GM23248 (cell line): ENCODE measurements around the gene ATG5. TPM values are rescaled to one million over a fixed set of nuclear protein-coding genes. Genes with fewer than 3 reads are reported as not detected.
"Not testable (repeated sequence)": the region's sequence is repeated elsewhere in the genome, so short reads cannot be mapped to it uniquely, and the experiment has no call there.

Experiments
- DNase-seq: peaks from one replicate; pipeline ENCODE4 v3.0.0-alpha.2; 2015
- H2AFZ ChIP-seq: fragments of 200-600 bp; sonication (generic); 2 replicates; pipeline ENCODE4 v1.6.1; 2016; ENCODE audit warnings: antibody characterized with exemption
- H3F3A ChIP-seq: fragments of 200-600 bp; sonication (generic); 2 replicates; pipeline ENCODE4 v1.6.1; 2016; ENCODE audit warnings: mild to moderate bottlenecking, antibody characterized with exemption, mixed run types; ENCODE audit not compliant: insufficient read depth
- H3K27ac ChIP-seq: fragments of 200-600 bp; sonication (generic); 2 replicates; pipeline ENCODE4 v1.5.1; 2016; ENCODE audit warnings: mild to moderate bottlenecking
- H3K27me3 ChIP-seq: fragments of 200-600 bp; sonication (generic); replicated peaks from 2 replicates; pipeline ENCODE4 v1.6.1; 2016; ENCODE audit warnings: mild to moderate bottlenecking; ENCODE audit not compliant: insufficient read depth
- H3K36me3 ChIP-seq: fragments of 200-600 bp; sonication (generic); 2 replicates; pipeline ENCODE4 v1.6.1; 2016; ENCODE audit warnings: low read depth, mild to moderate bottlenecking
- H3K4me1 ChIP-seq: fragments of 200-600 bp; sonication (generic); 2 replicates; pipeline ENCODE4 v1.6.1; 2016; ENCODE audit warnings: mild to moderate bottlenecking; ENCODE audit not compliant: insufficient read depth
- H3K4me2 ChIP-seq: fragments of 200-600 bp; sonication (generic); one replicate; pipeline ENCODE4 v1.6.1; 2016; ENCODE audit warnings: mild to moderate bottlenecking; ENCODE audit not compliant: unreplicated experiment
- H3K4me3 ChIP-seq: fragments of 200-600 bp; sonication (generic); 2 replicates; pipeline ENCODE4 v1.5.1; 2016; ENCODE audit warnings: mild to moderate bottlenecking
- H3K79me2 ChIP-seq: fragments of 200-600 bp; sonication (generic); 2 replicates; pipeline ENCODE4 v1.6.1; 2016; ENCODE audit warnings: mild to moderate bottlenecking; ENCODE audit not compliant: insufficient read depth
- H3K9ac ChIP-seq: fragments of 200-600 bp; sonication (generic); 2 replicates; pipeline ENCODE4 v1.6.1; 2016; ENCODE audit warnings: mild to moderate bottlenecking
- H3K9me2 ChIP-seq: fragments of 200-600 bp; sonication (generic); 2 replicates; pipeline ENCODE4 v1.6.1; 2016; ENCODE audit warnings: mixed run types, mild to moderate bottlenecking, moderate library complexity; ENCODE audit not compliant: insufficient read depth
- H3K9me3 ChIP-seq: fragments of 200-600 bp; sonication (generic); one replicate; pipeline ENCODE4 v1.6.1; 2017; ENCODE audit warnings: low read depth
- H4K20me1 ChIP-seq: fragments of 200-600 bp; sonication (generic); 2 replicates; pipeline ENCODE4 v1.6.0; 2016; ENCODE audit not compliant: insufficient read depth
- EZH2 ChIP-seq: fragments of 200-600 bp; sonication (generic); IDR thresholded peaks from 2 replicates; pipeline ENCODE4 v1.6.1; 2018; ENCODE audit warnings: antibody characterized with exemption, mild to moderate bottlenecking; ENCODE audit not compliant: insufficient read depth, poor library complexity, severe bottlenecking
- EZH2phosphoT487 ChIP-seq: fragments of 200-600 bp; sonication (generic); IDR thresholded peaks from 2 replicates; pipeline ENCODE4 v1.6.1; 2018; ENCODE audit warnings: antibody characterized with exemption, moderate library complexity, mild to moderate bottlenecking, low read depth; ENCODE audit not compliant: insufficient read depth
- WGBS, 2 experiments: methylation state at CpG; one replicate each; pipeline ENCODE4 v1.1.6; 2015 to 2017; ENCODE audit warnings: low lambda C conversion rate in 2 of 2, low coverage in 1 of 2; ENCODE audit errors: missing lambda C conversion rate in 2 of 2; 5-methylcytosine and 5-hydroxymethylcytosine counted together
- in situ Hi-C: fragments of 300-500 bp; cut with MboI; formaldehyde crosslinking; loops from 2 replicates; pipeline ENCODE4 v1.15.0; 2020
- polyA plus RNA-seq: library from polyadenylated mRNA; unstranded; fragments of >200 nt; fragmentation: Nextera tagmentation; extraction: Ambion mirVana; gene quantifications from 2 replicates; pipeline ENCODE4 v1.2.1, GENCODE V29; 2016
- total RNA-seq: library from RNA; depleted of rRNA; stranded (reverse); fragments of >200 nt; shearing (Covaris generic); gene quantifications from 2 replicates; pipeline ENCODE4 v1.2.3, GENCODE V29; 2014

ATG5 gene
- total and polyA plus RNA-seq, 2 experiments from 2014 or later = 39.4 to 44.2 TPM

DNA sequence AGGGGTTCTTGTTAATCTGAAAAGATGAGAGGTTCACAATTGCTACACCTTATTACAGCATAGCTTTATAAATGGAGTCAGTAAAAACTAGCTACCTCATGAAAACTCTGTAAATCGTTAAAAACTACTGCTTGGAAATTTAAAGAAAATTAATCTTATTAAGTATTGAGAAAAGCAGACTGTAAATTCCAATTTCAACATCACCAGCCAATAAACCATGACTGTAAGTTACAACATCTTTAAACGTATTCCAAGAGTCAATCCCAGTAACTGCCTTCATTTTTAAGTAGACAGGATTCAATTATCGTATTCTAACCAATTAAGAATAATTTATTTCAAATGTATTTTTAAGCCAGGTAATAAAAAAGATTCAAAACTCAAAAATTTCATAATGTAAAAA lies 70.3 kb downstream of the ATG5 start:
- H3F3A ChIP-seq = peaks cover 61% of the 10 kb centered on the region
- H3K9me3 ChIP-seq = no peaks in the 10 kb centered on the region
- no peaks in the 10 kb centered on the region for H3K36me3 ChIP-seq
- no peaks in the 10 kb centered on the region for H4K20me1 ChIP-seq
- H3K27ac ChIP-seq = peak overlapping the region; percentile 83
- 30 to 31% methylated on average over 3 of the region's 3 CpGs for WGBS, 2 experiments
- H3K79me2 ChIP-seq = peaks cover 40% of the 10 kb centered on the region
- H2AFZ ChIP-seq = no peak overlapping the region
- H3K27me3 ChIP-seq = no peaks in the 10 kb centered on the region
- no peaks in the 10 kb centered on the region for H3K9me2 ChIP-seq
- peak; percentile 39 for DNase-seq
- no peak overlapping the region for H3K4me3 ChIP-seq
- in situ Hi-C loops = no loop called here
- no peak overlapping the region for H3K9ac ChIP-seq
- TF ChIP-seq EZH2phosphoT487 = no peak
- TF ChIP-seq EZH2 = no peak
- peaks cover 66% of the 10 kb centered on the region for H3K4me1 ChIP-seq
- peak overlapping the region; percentile 79 for H3K4me2 ChIP-seq

DNA sequence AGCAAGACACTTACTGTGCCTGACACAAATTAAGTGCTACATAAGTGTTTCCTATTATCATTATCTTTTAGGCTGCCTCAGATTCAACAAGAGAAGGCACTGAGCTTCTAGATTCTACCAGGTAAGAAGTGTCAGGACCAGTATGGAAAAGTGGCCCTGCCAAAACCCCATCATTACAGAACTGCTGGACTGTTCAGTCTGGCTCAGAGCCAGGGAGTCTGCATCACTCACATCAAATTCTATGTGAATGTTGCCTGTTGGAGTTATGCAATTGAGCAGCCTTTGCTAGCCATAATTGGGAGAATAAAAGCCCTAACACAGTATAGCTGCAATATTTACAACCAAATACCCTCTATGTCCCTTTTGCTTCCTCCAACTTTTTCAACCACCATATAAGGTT lies 70.9 kb downstream of the ATG5 start:
- no peak overlapping the region for H3K9ac ChIP-seq
- H4K20me1 ChIP-seq = no peaks in the 10 kb centered on the region
- peak; percentile 78 for DNase-seq

DNA sequence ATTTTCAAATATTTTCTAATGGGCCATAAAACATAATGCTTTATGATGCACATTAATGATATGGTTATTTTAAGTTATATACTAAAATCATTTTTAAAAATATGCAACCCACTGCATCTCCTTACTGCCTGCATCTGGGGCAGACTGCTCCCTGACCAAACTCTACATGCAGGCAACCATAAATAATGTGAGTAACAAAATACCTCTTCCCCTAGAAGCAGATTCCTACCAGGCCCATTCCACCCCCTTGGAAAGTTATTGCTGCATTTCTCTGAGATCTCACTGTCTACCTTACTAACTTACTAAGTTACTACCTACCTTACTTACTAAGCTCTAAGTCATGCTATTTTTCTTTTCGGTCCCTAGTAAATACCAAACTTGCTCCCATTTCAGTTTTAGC lies 71.8 kb downstream of the ATG5 start:
- Histone ChIP-seq H3K4me3 (peak overlapping the region; percentile 48), H3K27ac (peak overlapping the region; percentile 83), H3K79me2 (peaks cover 35% of the 10 kb centered on the region), H4K20me1 (no peaks in the 10 kb centered on the region), H2AFZ (no peak overlapping the region), H3K27me3 (no peaks in the 10 kb centered on the region), H3F3A (peaks cover 61% of the 10 kb centered on the region), H3K9me2 (no peaks in the 10 kb centered on the region), H3K4me1 (peaks cover 66% of the 10 kb centered on the region), H3K9ac (peak overlapping the region; percentile 50), H3K4me2 (peak overlapping the region; percentile 79), H3K9me3 (no peaks in the 10 kb centered on the region), H3K36me3 (no peaks in the 10 kb centered on the region)
- WGBS, 2 experiments = 10 to 24% methylated on average over 1 of the region's 1 CpG
- TF ChIP-seq EZH2phosphoT487 (no peak), EZH2 (no peak)
- peak; percentile 72 for DNase-seq
- in situ Hi-C loops = no loop called here

More for the DNA sequence above, 70.9 kb downstream of the ATG5 start:
- Histone ChIP-seq H3K9me3 (no peaks in the 10 kb centered on the region), H3F3A (peaks cover 61% of the 10 kb centered on the region), H3K4me3 (no peak overlapping the region), H3K4me2 (peak overlapping the region; percentile 79), H3K4me1 (peaks cover 66% of the 10 kb centered on the region), H3K27me3 (no peaks in the 10 kb centered on the region), H3K79me2 (peaks cover 37% of the 10 kb centered on the region), H3K27ac (peak overlapping the region; percentile 83), H3K36me3 (no peaks in the 10 kb centered on the region), H3K9me2 (no peaks in the 10 kb centered on the region), H2AFZ (no peak overlapping the region)
- in situ Hi-C loops = no loop called here
- TF ChIP-seq EZH2 (no peak), EZH2phosphoT487 (no peak)

DNA sequence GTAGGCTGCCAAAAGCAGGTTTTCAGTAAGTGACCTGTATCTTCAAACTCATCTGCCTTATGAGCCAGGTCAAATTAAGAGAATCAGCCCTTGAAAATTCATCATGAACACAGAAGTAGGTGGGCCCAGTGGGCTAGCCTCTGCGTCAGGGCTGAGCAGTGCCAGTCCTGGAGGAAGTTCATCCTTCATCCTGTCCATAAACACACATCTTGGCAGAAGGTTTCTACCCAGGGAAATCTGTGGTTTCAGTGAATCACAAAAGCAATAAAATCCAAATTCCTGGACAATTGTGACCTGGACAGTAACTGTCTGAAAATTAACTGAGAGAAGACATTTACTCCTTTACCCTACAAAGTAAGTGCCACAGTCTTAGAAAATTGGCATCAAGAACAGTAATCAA lies 72.4 kb downstream of the ATG5 start:
- Histone ChIP-seq H3F3A (peaks cover 61% of the 10 kb centered on the region), H3K79me2 (peaks cover 30% of the 10 kb centered on the region), H3K9me3 (no peaks in the 10 kb centered on the region), H3K27ac (peak overlapping the region; percentile 83), H4K20me1 (no peaks in the 10 kb centered on the region), H3K9me2 (no peaks in the 10 kb centered on the region), H3K4me1 (peaks cover 63% of the 10 kb centered on the region), H3K36me3 (no peaks in the 10 kb centered on the region), H3K4me3 (peak overlapping the region; percentile 48), H3K4me2 (peak overlapping the region; percentile 79), H2AFZ (no peak overlapping the region), H3K27me3 (no peaks in the 10 kb centered on the region), H3K9ac (peak overlapping the region; percentile 50)
- TF ChIP-seq EZH2 (no peak), EZH2phosphoT487 (0 out of 2 replicates have a peak, but pooled peaks have one; percentile 67)
- in situ Hi-C loops = no loop called here
- 0% methylated on average over 1 of the region's 1 CpG for whole genome bisulfite sequencing, 2 experiments
- peak; percentile 93 for DNase-seq

DNA sequence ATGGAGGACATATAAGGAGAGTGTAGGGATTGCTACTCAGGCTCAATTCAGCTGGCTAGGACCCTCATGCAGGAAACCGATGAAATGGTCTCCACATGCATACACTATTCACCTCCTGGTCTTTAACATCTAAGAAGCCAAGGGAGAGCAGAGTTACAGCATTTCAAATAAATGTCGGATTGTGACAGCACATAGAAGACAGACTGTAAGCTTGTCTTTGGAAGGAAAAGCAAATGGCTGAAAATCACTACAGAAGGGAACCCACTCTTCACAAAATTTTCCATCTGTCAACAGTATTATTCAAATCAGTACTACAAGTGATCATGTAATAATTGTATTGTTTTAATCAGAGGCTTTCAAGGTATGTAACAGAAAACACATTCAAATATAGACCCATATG lies 72.9 kb downstream of the ATG5 start:
- Histone ChIP-seq H3K9me2 (no peaks in the 10 kb centered on the region), H3K4me1 (peaks cover 61% of the 10 kb centered on the region), H3K4me3 (peak overlapping the region; percentile 7; the same call in 1 of the 2 replicates), H3K9ac (peak overlapping the region; percentile 28; the same call in 1 of the 2 replicates), H3K4me2 (peak overlapping the region; percentile 79), H3K79me2 (peaks cover 31% of the 10 kb centered on the region), H3K27me3 (no peaks in the 10 kb centered on the region), H4K20me1 (no peaks in the 10 kb centered on the region), H3K36me3 (no peaks in the 10 kb centered on the region), H3K27ac (peak overlapping the region; percentile 83), H3F3A (peaks cover 60% of the 10 kb centered on the region), H3K9me3 (no peaks in the 10 kb centered on the region), H2AFZ (no peak overlapping the region)
- WGBS, 2 experiments = 82 to 86% methylated on average over 2 of the region's 2 CpGs
- TF ChIP-seq EZH2phosphoT487 (no peak), EZH2 (no peak)
- in situ Hi-C loops = no loop called here
- peak; percentile 15 for DNase-seq

DNA sequence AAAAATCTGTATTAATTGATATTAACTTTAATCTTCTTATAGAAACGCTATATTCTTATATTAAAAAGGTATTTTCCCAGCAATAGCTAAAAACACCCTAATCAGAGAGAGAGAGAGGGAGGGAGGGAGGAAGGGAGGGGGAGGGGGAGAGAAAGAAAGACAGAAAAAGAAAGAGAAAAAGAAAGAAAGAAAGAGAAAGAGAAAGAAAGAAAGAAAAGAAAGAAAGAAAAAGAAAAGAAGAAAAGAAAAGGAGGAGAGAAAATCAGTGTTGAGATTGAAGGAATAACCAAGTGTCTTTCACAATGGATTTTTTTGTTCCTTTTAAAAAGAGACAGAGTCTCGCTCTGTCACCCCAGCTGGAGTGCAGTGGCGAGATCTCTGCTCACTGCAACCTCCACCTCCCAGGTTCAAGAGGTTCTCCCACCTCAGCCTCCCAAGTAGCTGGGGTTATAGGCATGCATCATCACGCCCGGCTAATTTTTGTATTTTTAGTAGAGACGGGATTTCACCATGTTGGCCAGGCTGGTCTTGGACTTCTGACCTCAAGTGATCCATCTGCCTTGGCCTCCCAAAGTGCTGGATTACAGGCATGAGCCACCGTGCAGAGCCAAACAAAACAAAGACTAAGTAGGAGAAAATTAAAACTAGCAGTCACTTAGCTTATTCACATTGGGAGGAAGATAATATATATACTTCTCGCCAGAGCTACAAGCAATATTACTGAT lies 73.9 kb downstream of the ATG5 start:
- H3K36me3 ChIP-seq, in situ Hi-C loops, H3K9me2 ChIP-seq, H3K27me3 ChIP-seq, H3K9me3 ChIP-seq, H2AFZ ChIP-seq, H4K20me1 ChIP-seq: not testable (repeated sequence)
- peaks cover 51% of the 10 kb centered on the region for H3F3A ChIP-seq
- 53 to 55% methylated on average over 8 of the region's 8 CpGs for WGBS, 2 experiments
- peak overlapping the region; percentile 79 for H3K4me2 ChIP-seq
- peak; percentile 66 for DNase-seq
- H3K79me2 ChIP-seq = peaks cover 26% of the 10 kb centered on the region
- H3K27ac ChIP-seq = peak overlapping the region; percentile 83
- peak overlapping the region; percentile 6; the same call in 1 of the 2 replicates for H3K4me3 ChIP-seq
- peak overlapping the region; percentile 28; the same call in 1 of the 2 replicates for H3K9ac ChIP-seq
- H3K4me1 ChIP-seq = peaks cover 61% of the 10 kb centered on the region
